Dedifferentiated amniotic fluid mesenchymal stem cell (primary cell): ENCODE data around the gene PLXND1.
"Not testable (repeated sequence)": the region's sequence is repeated elsewhere in the genome, so short reads cannot be mapped to it uniquely, and the experiment has no call there.

ENCODE experiments used
- DNase-seq: peaks from one replicate; pipeline ENCODE4 v3.0.0-alpha.2; 2016; ENCODE audit errors: extremely low spot score

Gene PLXND1

DNA sequence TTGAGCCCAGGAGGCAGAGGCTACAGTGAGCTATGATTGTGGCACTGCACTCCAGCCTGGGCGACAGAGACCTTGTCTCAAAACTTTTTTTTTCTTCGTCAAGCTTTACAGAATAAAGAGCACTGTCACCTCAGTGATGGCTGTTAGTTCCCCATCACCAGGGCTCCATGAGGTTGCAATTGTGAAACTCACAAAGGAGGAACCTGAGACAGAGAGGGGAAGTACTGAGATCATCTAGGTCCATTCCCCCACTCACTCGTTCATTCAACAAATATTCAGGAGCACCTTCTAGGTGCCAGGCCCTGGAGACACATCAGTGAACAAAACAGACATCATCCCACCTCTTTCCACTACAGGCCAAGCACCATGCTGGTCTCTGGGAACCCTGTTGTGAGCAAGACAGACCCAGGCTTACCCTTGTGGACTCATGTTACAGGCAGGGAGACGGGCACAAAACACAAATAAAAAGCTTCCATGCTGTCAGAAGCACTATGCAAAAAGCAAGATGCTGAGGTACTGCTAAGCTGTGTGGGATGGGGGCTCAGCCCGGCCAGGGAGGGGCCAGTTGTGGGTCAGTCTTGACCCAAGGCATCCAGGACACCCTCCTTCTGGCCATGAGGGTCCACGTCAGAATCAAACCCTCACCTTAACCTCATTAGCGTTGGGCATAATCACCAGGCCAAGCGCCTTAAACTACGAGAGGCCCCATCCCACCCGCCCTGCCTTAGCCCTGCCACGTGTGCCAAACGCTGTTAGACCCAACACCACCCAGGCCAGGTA lies 80.2 kb downstream of the PLXND1 start:
- no peak for DNase-seq

- peak; percentile 20 for DNase-seq
Measured at GRCh38 chr3:129525341-129525968, 81.0 kb downstream of the PLXND1 start.

DNA sequence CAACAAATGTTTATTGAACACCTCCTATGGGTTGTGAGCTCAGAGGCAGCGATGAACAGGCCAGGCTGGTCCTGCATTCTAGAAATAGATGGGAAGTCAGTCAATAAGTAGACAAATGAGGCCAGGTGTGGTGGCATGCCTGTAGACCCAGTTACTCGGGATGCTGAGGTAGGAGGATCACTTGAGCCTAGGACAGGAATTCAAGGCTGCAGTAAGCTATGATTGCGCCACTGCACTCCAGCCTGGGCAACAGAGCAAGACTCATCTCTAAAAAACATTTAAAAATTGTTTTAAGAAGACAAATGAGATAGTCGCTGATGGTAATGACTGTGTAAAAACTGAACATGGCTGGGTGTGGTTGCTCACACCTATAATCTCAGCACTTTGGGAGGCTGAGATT lies 82.4 kb downstream of the PLXND1 start:
- no peak for DNase-seq

DNA sequence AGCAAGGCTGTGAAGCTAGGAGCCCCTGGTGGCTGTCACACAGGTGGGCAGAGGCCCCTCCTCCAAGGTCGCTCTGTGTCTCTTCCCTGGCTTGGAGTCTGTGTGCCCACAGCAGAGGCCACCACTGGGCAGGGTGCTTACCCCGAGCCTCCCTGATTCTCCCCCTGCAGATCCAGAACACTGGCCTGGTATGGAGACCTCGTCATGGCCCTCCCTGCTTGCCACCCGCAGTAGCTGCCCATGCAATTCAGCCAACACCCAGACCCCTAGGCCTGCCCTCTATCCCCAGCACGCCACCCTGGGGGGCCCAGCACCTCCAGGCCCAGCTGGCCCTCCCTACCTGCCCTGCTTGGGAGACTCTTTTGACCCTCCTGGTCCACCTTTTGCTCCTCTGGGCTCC lies 83.5 kb downstream of the PLXND1 start:
- DNase-seq: no peak

- DNase-seq: no peak
Measured at GRCh38 chr3:129521611-129522010, 84.9 kb downstream of the PLXND1 start.

GRCh38 chr3:129520960-129521359 lies 85.5 kb downstream of the PLXND1 start:
- no peak for DNase-seq

- DNase-seq: no peak
Measured at GRCh38 chr3:129519896-129520715, 86.4 kb downstream of the PLXND1 start.

GRCh38 chr3:129519449-129519848 lies 87.0 kb downstream of the PLXND1 start:
- no peak for DNase-seq

GRCh38 chr3:129518581-129518980 lies 87.9 kb downstream of the PLXND1 start:
- no peak for DNase-seq

- DNase-seq: no peak
Measured at GRCh38 chr3:129518038-129518561, 88.4 kb downstream of the PLXND1 start.

GRCh38 chr3:129517516-129517915 lies 89.0 kb downstream of the PLXND1 start:
- DNase-seq: no peak

GRCh38 chr3:129515821-129516432 lies 90.5 kb downstream of the PLXND1 start:
- DNase-seq: not testable (repeated sequence)

GRCh38 chr3:129515108-129515820 lies 91.2 kb downstream of the PLXND1 start:
- DNase-seq: not testable (repeated sequence)

GRCh38 chr3:129514563-129514962 lies 91.9 kb downstream of the PLXND1 start:
- DNase-seq: no peak

DNA sequence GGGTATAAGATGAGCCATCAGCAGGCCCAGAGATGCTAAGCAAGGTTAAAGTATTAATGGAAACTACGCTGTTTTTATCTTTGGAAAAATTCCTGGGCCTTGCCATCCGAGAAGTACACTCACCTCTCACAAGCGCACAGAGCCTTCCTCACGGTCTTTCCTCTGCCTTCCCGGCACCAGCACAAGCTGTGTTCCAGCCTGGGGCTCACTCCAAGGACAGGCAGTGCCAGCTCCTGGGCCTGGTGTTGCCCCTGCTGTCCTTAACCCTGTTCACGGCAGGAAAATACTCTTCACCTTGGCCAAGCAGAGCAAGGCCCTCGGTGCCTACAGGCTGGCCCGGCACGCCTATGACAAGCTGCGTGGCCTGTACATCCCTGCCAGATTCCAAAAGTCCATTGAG lies 92.4 kb downstream of the PLXND1 start:
- no peak for DNase-seq

GRCh38 chr3:129513705-129514104 lies 92.8 kb downstream of the PLXND1 start:
- DNase-seq: no peak

GRCh38 chr3:129512595-129512994 lies 93.9 kb downstream of the PLXND1 start:
- no peak for DNase-seq

DNA sequence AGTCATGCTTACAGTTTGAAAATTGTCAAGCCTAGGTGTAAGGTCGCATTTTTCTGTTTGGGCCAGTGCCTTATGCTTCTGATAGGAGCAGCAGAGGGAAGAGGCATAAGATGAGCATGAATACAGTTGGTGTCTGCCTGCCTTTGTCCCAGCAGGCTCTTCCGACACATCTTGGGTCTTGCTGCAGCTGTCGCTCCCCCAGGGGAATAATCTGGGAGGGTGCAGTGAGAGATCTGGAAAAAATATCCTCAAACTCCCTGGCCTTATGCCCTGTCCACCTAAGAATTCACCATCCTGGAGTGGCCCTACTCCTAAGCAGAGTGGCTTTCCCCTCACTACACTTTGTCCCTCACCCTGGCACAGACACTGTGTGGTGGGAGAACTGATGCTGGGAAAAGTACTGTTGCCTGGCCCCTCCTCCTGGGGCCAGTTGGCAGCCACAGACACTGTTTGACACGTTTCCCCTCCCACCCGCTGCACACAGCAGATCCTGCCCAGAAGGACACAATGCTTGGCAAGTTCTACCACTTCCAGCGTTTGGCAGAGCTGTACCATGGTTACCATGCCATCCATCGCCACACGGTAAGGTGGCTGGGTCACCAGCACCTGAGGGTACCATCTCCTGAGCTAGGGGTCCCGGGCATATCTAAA lies 99.2 kb downstream of the PLXND1 start:
- no peak for DNase-seq

DNA sequence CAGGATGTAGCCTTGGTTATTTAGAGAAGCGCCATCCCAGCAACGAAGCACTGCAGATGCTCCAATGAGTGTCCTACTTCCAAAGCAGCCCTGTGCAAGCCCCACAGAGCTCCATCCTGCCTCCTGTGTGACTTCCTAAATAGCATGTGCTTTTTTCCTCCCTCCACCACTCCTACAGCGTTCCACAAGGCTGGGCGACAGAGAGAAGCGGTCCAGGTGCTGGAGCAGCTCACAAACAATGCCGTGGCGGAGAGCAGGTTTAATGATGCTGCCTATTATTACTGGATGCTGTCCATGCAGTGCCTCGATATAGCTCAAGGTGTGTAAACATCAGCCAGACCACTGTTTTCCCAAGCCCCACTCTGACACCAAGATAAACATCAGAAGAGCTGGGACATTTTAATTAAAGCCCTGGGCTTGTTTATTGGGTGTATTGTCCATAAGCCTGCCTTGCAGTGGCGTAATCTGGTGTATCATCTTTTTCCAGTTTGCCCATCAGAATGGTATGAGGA lies 100.2 kb downstream of the PLXND1 start:
- DNase-seq: no peak

DNA sequence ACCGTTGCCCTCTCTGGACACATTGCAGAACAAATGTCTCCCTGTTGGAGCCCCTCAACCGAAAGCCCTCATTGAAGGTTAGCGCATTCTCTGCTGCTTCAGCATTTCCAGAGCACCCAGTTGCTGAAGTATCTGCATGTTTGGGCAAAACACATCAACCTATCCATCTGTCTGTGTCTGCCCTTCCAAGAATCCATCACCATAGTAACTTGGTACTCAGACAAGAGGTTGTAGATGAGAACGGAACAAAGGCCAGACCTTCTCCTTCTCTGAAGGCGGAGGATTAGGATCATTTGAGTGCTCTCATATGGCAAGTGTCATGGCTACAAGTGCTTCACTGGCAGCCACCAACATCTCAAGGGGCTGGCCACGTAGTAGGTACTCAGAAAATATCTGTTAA lies 101.1 kb downstream of the PLXND1 start:
- no peak for DNase-seq
